HEK293 (cell line): ENCODE results near the gene NLRP1.
A peak's percentile ranks its signal among the peaks of the same experiment; 100 is the strongest.

Experiments used
- GLI2 ChIP-seq: fragments of 450-650 bp; formaldehyde crosslinking; IDR thresholded peaks from 2 replicates; pipeline ENCODE4; 2017; ENCODE audit warnings: missing biosample characterization, missing genetic modification characterization, low read depth, borderline replicate concordance
- KLF10 ChIP-seq: fragments of 450-650 bp; IDR thresholded peaks from 2 replicates; pipeline ENCODE4 v1.5.1; 2018; ENCODE audit warnings: missing biosample characterization, mild to moderate bottlenecking, missing genetic modification characterization
- KLF17 ChIP-seq: fragments of 450-650 bp; formaldehyde crosslinking; IDR thresholded peaks from 2 replicates; pipeline ENCODE4 v1.5.1; 2016; ENCODE audit warnings: missing biosample characterization, missing genetic modification characterization
- KLF7 ChIP-seq: fragments of 450-650 bp; formaldehyde crosslinking; IDR thresholded peaks from 2 replicates; pipeline ENCODE4 v1.5.1; 2016; ENCODE audit warnings: missing biosample characterization, missing genetic modification characterization, borderline replicate concordance
- KLF8 ChIP-seq: fragments of 450-650 bp; formaldehyde crosslinking; IDR thresholded peaks from 2 replicates; pipeline ENCODE4 v1.5.1; 2016; ENCODE audit warnings: missing biosample characterization, missing genetic modification characterization
- SP7 ChIP-seq: fragments of 450-650 bp; formaldehyde crosslinking; IDR thresholded peaks from 2 replicates; pipeline ENCODE4 v1.5.1; 2016; ENCODE audit warnings: missing biosample characterization, missing genetic modification characterization
- WT1 ChIP-seq: fragments of 450-650 bp; formaldehyde crosslinking; IDR thresholded peaks from 2 replicates; pipeline ENCODE4 v1.5.1; 2016; ENCODE audit warnings: missing biosample characterization, missing genetic modification characterization
- ZFP69B ChIP-seq: fragments of 450-650 bp; formaldehyde crosslinking; IDR thresholded peaks from 2 replicates; pipeline ENCODE4 v1.5.1; 2016; ENCODE audit warnings: missing biosample characterization, missing genetic modification characterization
- ZNF112 ChIP-seq: fragments of 450-650 bp; formaldehyde crosslinking; IDR thresholded peaks from 2 replicates; pipeline ENCODE4 v1.5.0; 2017; ENCODE audit warnings: missing biosample characterization, missing genetic modification characterization
- ZNF184 ChIP-seq: fragments of 450-650 bp; IDR thresholded peaks from 2 replicates; pipeline ENCODE4 v1.5.1; 2018; ENCODE audit warnings: missing biosample characterization, mild to moderate bottlenecking, missing genetic modification characterization
- ZNF24 ChIP-seq: fragments of 450-650 bp; formaldehyde crosslinking; IDR thresholded peaks from 2 replicates; pipeline ENCODE4 v1.5.1; 2016; ENCODE audit warnings: missing biosample characterization, missing genetic modification characterization
- ZNF292 ChIP-seq: fragments of 450-650 bp; formaldehyde crosslinking; IDR thresholded peaks from 2 replicates; pipeline ENCODE4 v1.5.1; 2016; ENCODE audit warnings: low read depth, missing biosample characterization, missing genetic modification characterization, borderline replicate concordance
- ZNF366 ChIP-seq: fragments of 450-650 bp; formaldehyde crosslinking; conservative IDR thresholded peaks from 2 replicates; pipeline ENCODE4 v1.5.1; 2016; ENCODE audit warnings: missing biosample characterization, missing genetic modification characterization
- ZNF426 ChIP-seq: fragments of 450-650 bp; formaldehyde crosslinking; IDR thresholded peaks from 2 replicates; pipeline ENCODE4 v1.5.1; 2017; ENCODE audit warnings: missing biosample characterization, missing genetic modification characterization, mild to moderate bottlenecking, inconsistent platforms, moderate library complexity
- ZNF48 ChIP-seq: fragments of 450-650 bp; formaldehyde crosslinking; IDR thresholded peaks from 2 replicates; pipeline ENCODE4 v1.5.1; 2016; ENCODE audit warnings: missing biosample characterization, missing genetic modification characterization
- ZNF548 ChIP-seq: fragments of 450-650 bp; formaldehyde crosslinking; IDR thresholded peaks from 2 replicates; pipeline ENCODE4 v1.5.1; 2016; ENCODE audit warnings: missing biosample characterization, missing genetic modification characterization
- ZNF654 ChIP-seq: fragments of 450-650 bp; formaldehyde crosslinking; IDR thresholded peaks from 2 replicates; pipeline ENCODE4 v1.5.1; 2016; ENCODE audit warnings: low read depth, missing biosample characterization, missing genetic modification characterization
- ZNF658 ChIP-seq: fragments of 450-650 bp; formaldehyde crosslinking; IDR thresholded peaks from 2 replicates; pipeline ENCODE4; 2016; ENCODE audit warnings: missing biosample characterization, missing genetic modification characterization
- ZNF692 ChIP-seq: fragments of 450-650 bp; formaldehyde crosslinking; IDR thresholded peaks from 2 replicates; pipeline ENCODE4 v1.5.1; 2016; ENCODE audit warnings: missing biosample characterization, missing genetic modification characterization
- ZNF76 ChIP-seq: fragments of 450-650 bp; formaldehyde crosslinking; IDR thresholded peaks from 2 replicates; pipeline ENCODE4; 2016; ENCODE audit warnings: low read depth, missing biosample characterization, missing genetic modification characterization, borderline replicate concordance
- ZSCAN30 ChIP-seq: fragments of 450-650 bp; IDR thresholded peaks from 2 replicates; pipeline ENCODE4 v1.5.1; 2018; ENCODE audit warnings: missing biosample characterization, mild to moderate bottlenecking, missing genetic modification characterization, moderate library complexity
- TF ChIP-seq, protein P1 (sequence below): fragments of 450-650 bp; formaldehyde crosslinking; IDR thresholded peaks from 2 replicates; pipeline ENCODE4 v1.5.1; 2016; ENCODE audit warnings: missing biosample characterization, missing genetic modification characterization
- TF ChIP-seq, protein P2 (sequence below): fragments of 450-650 bp; formaldehyde crosslinking; IDR thresholded peaks from 2 replicates; pipeline ENCODE4 v1.5.1; 2017; ENCODE audit warnings: missing biosample characterization, missing genetic modification characterization
- TF ChIP-seq, protein P3 (sequence below): fragments of 450-650 bp; formaldehyde crosslinking; IDR thresholded peaks from 2 replicates; pipeline ENCODE4; 2016; ENCODE audit warnings: missing biosample characterization, missing genetic modification characterization
- TF ChIP-seq, protein P4 (sequence below): fragments of 450-650 bp; formaldehyde crosslinking; conservative IDR thresholded peaks from 2 replicates; pipeline ENCODE4 v1.5.1; 2016; ENCODE audit warnings: low read depth, missing biosample characterization, missing genetic modification characterization

Gene NLRP1

DNA sequence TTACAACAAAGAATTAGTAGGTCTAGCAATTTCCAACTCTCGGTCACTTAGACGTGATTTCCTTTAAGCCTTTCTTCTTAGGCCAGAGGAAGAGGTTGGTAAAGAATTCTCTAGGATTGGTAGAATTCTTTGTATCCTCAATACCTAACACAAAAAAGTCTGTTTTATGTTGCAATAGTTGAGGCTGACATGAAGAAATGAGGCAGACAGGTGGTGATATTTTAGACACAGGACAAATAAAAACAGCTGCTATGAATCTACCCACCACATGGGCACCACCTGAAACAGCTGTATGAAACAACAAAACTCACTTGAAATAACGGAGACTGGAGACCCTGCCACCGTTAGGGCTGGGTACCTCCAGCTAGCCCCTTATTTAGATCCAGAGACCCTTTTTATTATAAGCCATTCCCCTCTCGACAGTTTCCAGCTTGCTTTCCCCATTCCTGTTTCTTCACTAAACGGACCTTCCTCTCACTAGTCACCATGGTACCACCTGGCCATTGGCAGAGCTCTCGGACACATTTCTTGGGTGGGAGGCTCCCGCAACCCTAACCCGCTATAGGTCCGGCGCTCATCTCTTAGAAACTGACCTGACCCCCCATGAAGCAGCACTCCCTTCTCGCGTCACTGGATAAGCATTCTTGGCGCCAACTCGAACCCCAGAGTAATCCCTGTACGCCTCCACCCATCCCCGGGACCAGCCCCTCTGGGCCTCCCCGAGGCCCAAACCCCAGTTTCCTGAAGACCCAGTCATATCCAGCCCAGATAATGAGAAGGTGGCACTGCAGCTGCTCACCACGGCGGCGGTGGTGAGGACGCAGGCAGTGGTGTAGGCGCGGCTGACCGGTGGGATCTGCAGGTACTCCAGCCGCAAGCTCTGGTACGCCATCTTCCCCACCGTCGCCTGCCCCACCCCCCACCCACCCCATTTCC is 98.8 kb downstream of the NLRP1 start, which contains the start of gene DERL2 (continued):
- TF ChIP-seq, protein P1, sequence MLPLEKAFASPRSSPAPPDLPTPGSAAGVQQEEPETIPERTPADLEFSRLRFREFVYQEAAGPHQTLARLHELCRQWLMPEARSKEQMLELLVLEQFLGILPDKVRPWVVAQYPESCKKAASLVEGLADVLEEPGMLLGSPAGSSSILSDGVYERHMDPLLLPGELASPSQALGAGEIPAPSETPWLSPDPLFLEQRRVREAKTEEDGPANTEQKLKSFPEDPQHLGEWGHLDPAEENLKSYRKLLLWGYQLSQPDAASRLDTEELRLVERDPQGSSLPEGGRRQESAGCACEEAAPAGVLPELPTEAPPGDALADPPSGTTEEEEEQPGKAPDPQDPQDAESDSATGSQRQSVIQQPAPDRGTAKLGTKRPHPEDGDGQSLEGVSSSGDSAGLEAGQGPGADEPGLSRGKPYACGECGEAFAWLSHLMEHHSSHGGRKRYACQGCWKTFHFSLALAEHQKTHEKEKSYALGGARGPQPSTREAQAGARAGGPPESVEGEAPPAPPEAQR (tag by site-specific recombination) = no peak
- TF ChIP-seq KLF10 (peak; percentile 80), ZNF366 (tag by site-specific recombination) (no peak), ZNF24 (peak; percentile 68; the same call in 1 of the 2 replicates), GLI2 (tag by site-specific recombination) (no peak), ZNF692 (tag by site-specific recombination) (peak; percentile 16; the same call in 1 of the 2 replicates), KLF8 (tag by site-specific recombination) (peak; percentile 72), ZNF654 (tag by site-specific recombination) (no peak), ZFP69B (tag by site-specific recombination) (no peak), ZNF548 (tag by site-specific recombination) (no peak), ZNF76 (tag by site-specific recombination) (peak; percentile 35; the same call in 1 of the 2 replicates), ZNF184 (tag by site-specific recombination) (0 out of 2 replicates have a peak, but pooled peaks have one; percentile 30), ZNF658 (tag by site-specific recombination) (no peak), ZNF426 (tag by site-specific recombination) (no peak), ZSCAN30 (tag by site-specific recombination) (no peak), KLF7 (peak; percentile 38; the same call in 1 of the 2 replicates), ZNF112 (no peak), KLF17 (tag by site-specific recombination) (peak; percentile 78; the same call in 1 of the 2 replicates), WT1 (tag by site-specific recombination) (peak; percentile 67), ZNF292 (tag by site-specific recombination) (no peak), ZNF48 (tag by site-specific recombination) (no peak), SP7 (tag by site-specific recombination) (peak; percentile 23)
- TF ChIP-seq, protein P2, sequence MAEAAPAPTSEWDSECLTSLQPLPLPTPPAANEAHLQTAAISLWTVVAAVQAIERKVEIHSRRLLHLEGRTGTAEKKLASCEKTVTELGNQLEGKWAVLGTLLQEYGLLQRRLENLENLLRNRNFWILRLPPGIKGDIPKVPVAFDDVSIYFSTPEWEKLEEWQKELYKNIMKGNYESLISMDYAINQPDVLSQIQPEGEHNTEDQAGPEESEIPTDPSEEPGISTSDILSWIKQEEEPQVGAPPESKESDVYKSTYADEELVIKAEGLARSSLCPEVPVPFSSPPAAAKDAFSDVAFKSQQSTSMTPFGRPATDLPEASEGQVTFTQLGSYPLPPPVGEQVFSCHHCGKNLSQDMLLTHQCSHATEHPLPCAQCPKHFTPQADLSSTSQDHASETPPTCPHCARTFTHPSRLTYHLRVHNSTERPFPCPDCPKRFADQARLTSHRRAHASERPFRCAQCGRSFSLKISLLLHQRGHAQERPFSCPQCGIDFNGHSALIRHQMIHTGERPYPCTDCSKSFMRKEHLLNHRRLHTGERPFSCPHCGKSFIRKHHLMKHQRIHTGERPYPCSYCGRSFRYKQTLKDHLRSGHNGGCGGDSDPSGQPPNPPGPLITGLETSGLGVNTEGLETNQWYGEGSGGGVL (tag by site-specific recombination) = peak; percentile 41; the same call in 1 of the 2 replicates
- TF ChIP-seq, protein P3, sequence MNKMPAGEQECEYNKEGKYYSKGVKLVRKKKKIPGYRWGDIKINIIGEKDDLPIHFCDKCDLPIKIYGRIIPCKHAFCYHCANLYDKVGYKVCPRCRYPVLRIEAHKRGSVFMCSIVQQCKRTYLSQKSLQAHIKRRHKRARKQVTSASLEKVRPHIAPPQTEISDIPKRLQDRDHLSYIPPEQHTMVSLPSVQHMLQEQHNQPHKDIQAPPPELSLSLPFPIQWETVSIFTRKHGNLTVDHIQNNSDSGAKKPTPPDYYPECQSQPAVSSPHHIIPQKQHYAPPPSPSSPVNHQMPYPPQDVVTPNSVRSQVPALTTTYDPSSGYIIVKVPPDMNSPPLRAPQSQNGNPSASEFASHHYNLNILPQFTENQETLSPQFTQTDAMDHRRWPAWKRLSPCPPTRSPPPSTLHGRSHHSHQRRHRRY (tag by site-specific recombination) = no peak
- TF ChIP-seq, protein P4, sequence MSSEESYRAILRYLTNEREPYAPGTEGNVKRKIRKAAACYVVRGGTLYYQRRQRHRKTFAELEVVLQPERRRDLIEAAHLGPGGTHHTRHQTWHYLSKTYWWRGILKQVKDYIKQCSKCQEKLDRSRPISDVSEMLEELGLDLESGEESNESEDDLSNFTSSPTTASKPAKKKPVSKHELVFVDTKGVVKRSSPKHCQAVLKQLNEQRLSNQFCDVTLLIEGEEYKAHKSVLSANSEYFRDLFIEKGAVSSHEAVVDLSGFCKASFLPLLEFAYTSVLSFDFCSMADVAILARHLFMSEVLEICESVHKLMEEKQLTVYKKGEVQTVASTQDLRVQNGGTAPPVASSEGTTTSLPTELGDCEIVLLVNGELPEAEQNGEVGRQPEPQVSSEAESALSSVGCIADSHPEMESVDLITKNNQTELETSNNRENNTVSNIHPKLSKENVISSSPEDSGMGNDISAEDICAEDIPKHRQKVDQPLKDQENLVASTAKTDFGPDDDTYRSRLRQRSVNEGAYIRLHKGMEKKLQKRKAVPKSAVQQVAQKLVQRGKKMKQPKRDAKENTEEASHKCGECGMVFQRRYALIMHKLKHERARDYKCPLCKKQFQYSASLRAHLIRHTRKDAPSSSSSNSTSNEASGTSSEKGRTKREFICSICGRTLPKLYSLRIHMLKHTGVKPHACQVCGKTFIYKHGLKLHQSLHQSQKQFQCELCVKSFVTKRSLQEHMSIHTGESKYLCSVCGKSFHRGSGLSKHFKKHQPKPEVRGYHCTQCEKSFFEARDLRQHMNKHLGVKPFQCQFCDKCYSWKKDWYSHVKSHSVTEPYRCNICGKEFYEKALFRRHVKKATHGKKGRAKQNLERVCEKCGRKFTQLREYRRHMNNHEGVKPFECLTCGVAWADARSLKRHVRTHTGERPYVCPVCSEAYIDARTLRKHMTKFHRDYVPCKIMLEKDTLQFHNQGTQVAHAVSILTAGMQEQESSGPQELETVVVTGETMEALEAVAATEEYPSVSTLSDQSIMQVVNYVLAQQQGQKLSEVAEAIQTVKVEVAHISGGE (tag by site-specific recombination) = peak; percentile 58
